Measurements from ENCODE around the gene WFDC8. TPM values are rescaled to one million over a fixed set of nuclear protein-coding genes. Genes with fewer than 3 reads are reported as not detected.

The WFDC8 gene
- not detected in 2 replicates for total RNA-seq

DNA sequence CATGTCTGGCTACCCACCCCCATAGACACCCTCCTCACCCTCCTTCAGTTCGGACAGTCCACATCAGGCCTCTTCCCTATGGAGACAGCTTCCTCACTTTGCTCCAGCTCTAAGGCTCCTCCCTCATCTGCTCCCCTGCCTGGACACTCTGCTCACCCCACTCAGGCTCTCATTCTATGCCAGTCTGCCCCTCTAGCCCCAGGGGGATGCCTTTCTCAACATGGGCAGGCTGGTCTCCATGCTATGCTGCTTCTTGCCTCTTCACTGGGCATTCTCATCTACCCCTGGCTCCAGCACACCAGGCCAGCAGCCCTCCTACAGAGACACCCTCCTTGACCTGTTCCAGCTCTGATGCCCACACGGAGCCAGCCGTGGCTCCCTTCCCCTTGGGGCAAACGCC is at the start of gene WFDC8:
Gene WFDC8 (minus strand): TSS at position 101 of the 400 bp plus-strand sequence. CDS start 37 bp downstream, at position 64.

DNA sequence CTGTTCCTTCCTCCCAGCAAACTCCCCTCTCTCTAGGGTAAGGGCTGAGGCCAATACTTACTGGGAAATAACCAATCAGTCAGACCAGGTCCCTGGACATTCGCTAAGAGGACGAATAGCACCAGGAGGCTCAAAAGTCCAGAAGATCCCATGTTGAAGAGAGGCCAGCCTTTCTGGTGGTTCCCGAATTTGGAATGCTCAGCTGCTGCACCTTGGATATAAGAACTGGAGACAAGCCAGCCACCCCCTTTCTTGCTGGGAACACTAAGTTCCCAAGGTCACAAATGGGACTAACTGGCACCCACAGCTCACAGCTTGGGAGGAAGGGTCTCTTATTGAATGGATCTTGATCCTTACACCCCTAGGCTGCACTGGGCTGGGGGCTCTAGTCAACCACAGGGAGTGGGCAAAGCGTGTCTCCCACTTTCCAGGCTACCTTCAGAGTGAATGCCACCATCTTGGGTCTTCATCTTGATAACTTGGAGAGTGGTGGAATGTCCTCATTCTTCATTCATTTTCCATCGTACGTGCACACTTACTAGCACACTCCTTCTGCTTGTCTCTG is 31.8 kb downstream of the WFDC8 start, which contains the start of gene EPPIN:
Gene EPPIN (minus strand): TSS at position 196 of the 565 bp plus-strand sequence. CDS start 44 bp downstream, at position 152.

DNA sequence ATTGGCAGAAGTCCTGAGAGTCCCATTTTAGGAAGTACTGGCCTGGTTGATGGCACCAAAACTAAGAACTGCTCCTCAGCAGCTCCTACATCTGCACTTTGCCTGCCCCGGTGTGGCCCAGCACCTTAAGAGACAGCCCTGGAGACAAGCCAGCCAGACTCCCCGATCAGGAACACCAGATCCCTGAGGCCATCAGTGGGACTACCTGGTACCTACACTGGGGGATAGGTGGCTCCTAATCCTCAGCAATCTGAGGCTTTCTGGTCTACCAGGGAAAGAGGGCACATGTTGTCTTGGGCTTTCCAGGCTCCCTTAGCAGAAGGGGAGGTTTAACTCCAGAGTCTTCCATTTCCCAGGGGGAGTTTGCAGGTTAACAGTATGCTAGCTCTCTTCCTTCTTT is 39.7 kb downstream of the WFDC8 start, which contains the start of gene WFDC6:
Gene WFDC6 (minus strand): TSS at position 101 of the 400 bp plus-strand sequence. CDS start 75 bp downstream, at position 26.

DNA sequence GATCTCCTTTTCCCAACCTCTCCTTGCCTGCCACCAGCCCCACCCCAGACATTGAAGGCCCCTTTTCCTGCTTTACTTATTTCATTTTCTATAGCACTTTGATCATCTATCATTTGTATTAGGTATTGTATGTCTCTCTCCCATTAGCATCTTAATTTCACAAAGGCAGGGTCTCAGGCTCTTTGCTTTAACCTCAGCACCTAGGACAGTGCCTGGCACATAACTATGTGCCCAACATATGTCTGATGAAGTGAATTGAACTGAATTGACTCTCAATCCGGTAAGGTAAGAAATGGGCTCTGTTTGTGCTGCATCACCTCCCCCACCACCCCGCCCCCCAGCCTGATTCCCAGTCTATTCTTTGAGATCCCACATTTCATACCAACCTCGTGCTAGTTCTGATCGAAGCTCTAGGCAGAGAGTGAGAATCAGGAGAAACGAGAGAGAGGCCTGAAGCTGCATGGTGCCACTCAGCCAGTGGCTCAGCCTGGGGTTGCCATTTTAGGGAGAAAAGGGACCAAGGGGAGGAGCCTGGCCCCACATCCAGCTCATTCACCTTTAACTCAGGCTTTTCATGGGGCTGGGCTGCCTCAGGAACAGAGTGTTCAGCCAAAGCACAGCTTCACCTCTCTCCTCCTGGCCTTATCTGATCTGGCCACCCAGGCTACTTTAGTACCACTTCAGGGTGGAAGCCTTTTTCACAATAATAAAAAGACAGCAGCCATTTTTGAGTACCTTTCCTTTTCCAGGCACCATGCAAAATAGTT is 63.8 kb downstream of the WFDC8 start, which contains the start of gene SPINT3:
Gene SPINT3 (minus strand): TSS at position 476 of the 767 bp plus-strand sequence. CDS start 14 bp downstream, at position 462.

Other genes starting within 250 kb of the WFDC8 start
- gene SDC4, start 230.9 kb downstream of the WFDC8 start, total RNA-seq, result 129 and 156 TPM in 2 replicates
- 18.5 and 19.4 TPM in 2 replicates for gene SYS1, start 216.1 kb downstream of the WFDC8 start, total RNA-seq
- not detected in 2 replicates for gene TP53TG5, start 201.0 kb downstream of the WFDC8 start, total RNA-seq
- gene DBNDD2, start 171.0 kb downstream of the WFDC8 start, total RNA-seq, result 3.4 and 9.6 TPM in 2 replicates
- 16.7 and 21.1 TPM in 2 replicates for gene PIGT, start 163.1 kb downstream of the WFDC8 start, total RNA-seq
- gene WFDC2, start 109.5 kb downstream of the WFDC8 start, total RNA-seq, result not detected in 2 replicates
- not detected in 2 replicates for gene SPINT3, start 63.7 kb downstream of the WFDC8 start, total RNA-seq
- gene WFDC6, start 39.8 kb downstream of the WFDC8 start, total RNA-seq, result not detected in 2 replicates
- not detected in 2 replicates for gene EPPIN, start 31.9 kb downstream of the WFDC8 start, total RNA-seq
- not detected in 2 replicates for gene WFDC10A, start 50.5 kb upstream of the WFDC8 start, total RNA-seq
- gene WFDC9, start 52.0 kb upstream of the WFDC8 start, total RNA-seq, result not detected in 2 replicates
- gene WFDC11, start 91.0 kb upstream of the WFDC8 start, total RNA-seq, result not detected in 2 replicates
- gene WFDC13, start 122.8 kb upstream of the WFDC8 start, total RNA-seq, result not detected in 2 replicates
- not detected in 2 replicates for gene WFDC10B, start 125.7 kb upstream of the WFDC8 start, total RNA-seq
- gene SPINT4, start 143.1 kb upstream of the WFDC8 start, total RNA-seq, result not detected in 2 replicates
- 0.44 and 0.50 TPM in 2 replicates for gene WFDC3, start 212.6 kb upstream of the WFDC8 start, total RNA-seq
- gene DNTTIP1, start 212.7 kb upstream of the WFDC8 start, total RNA-seq, result 18.5 and 27.4 TPM in 2 replicates
- gene UBE2C, start 233.4 kb upstream of the WFDC8 start, total RNA-seq, result 17.6 and 46.8 TPM in 2 replicates
- 0.12 and 0.44 TPM in 2 replicates for gene TNNC2, start 248.0 kb upstream of the WFDC8 start, total RNA-seq